HG03103 (cell line): Measurements from ENCODE around the gene ST3GAL5.

Experiments used
- ATAC-seq: cut with Tn5 transposase; IDR thresholded peaks from one replicate; pipeline ENCODE4 v1.9.1; 2021; ENCODE audit warnings: low read depth; ENCODE audit not compliant: unreplicated experiment

Gene ST3GAL5

GRCh38 chr2:85867556-85868292, 21.1 kb downstream of the ST3GAL5 start:
- ATAC-seq = no peak

DNA sequence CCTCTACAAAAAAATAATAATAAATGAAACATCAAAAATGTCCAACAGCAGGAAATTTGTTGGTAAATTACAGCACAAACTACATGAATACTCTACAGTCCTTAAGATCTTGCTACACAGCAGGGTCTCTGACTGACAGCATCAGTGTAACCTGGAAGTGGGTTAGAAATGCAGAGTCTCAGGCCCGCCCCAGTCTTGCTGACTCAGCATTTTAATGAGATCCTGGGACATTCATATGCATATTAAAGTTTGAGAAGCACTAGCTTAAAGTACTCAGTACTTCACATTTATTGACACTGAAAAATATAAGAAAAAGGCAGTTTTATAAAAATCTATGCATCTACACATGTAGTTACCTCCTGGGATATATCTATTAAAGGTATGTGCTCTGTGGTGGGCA, 21.7 kb downstream of the ST3GAL5 start:
- ATAC-seq = no peak

GRCh38 chr2:85866165-85866659, 22.6 kb downstream of the ST3GAL5 start:
- no peak for ATAC-seq

GRCh38 chr2:85865539-85866164, 23.1 kb downstream of the ST3GAL5 start:
- peak; percentile 51 for ATAC-seq

- ATAC-seq = no peak
Observed at GRCh38 chr2:85864654-85865053, 24.1 kb downstream of the ST3GAL5 start.

DNA sequence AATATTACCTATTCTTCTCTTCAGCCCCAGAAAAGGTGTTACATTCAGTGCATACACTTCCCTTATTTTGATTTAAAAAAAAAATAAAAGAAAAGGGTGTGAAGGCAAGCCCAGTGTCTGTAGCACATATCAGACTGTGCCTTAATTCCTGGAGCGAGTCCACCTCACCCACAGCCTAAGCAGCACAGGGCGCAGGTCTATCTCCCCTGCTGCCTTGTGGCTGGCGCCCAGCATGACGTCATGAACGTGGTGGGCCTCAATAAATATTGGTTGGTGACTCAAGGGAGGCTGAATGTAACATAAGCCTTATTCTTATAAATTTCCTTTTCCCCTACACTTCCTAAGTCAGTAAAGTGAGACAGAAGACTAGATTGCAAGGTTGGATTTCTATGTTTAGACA, 26.4 kb downstream of the ST3GAL5 start:
- ATAC-seq = no peak

DNA sequence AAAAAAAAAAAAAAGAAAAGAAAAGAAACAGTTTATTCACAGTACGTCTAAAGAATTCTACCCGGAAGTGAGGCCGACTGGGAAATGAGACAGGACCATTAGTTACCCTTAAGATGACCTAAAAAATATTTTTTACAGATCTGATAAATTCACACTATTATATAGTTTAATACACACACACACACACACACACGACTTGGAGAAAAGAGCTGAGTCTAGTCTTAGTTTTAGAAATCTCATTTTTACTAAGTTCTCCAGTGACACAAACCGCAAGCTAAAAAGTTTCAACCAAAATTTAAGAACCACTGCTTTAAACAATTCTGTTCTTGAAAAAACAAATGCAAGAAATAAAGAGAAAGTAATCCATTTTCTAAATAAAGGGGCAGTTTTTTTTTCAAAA, 27.1 kb downstream of the ST3GAL5 start:
- ATAC-seq = no peak

- no peak for ATAC-seq
Observed at GRCh38 chr2:85861180-85861579, 27.6 kb downstream of the ST3GAL5 start.

DNA sequence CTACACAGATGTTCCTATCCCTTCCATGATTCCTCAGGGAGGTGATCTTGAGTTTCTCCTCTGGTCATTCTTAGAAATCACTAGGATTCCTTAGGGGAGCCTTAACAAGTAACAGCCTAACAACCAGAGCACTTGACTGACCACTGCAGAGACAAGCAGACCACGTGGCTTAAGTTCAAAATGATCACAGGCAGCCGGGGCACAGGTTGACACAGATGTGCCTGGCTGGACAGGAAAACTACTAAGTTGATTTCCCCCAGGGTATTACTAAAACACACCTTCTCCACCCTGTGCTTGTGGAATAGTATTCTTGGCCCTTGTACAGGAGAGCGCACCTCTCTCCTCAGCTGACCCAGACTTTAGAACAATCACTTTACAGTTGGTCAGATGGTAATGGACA, 29.9 kb downstream of the ST3GAL5 start:
- no peak for ATAC-seq

- ATAC-seq = no peak
Observed at GRCh38 chr2:85854897-85855296, 33.9 kb downstream of the ST3GAL5 start.

DNA sequence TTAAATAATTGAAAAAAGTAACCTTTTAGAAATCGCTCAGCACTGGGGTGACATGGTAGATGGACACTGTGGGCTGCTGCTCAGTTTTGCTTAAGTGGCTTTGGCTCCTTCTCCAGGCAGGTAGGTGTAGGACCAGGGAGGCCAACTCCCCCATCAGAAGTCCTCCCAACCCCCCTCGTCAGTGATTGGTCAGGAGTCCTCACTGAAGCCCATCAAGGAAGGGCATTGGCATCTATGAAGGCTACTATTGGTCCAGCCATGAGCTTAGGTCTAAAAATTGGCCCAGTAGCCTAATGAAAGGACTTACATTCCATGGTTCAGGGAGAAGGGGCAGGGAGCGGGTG, 34.7 kb downstream of the ST3GAL5 start:
- ATAC-seq = no peak

DNA sequence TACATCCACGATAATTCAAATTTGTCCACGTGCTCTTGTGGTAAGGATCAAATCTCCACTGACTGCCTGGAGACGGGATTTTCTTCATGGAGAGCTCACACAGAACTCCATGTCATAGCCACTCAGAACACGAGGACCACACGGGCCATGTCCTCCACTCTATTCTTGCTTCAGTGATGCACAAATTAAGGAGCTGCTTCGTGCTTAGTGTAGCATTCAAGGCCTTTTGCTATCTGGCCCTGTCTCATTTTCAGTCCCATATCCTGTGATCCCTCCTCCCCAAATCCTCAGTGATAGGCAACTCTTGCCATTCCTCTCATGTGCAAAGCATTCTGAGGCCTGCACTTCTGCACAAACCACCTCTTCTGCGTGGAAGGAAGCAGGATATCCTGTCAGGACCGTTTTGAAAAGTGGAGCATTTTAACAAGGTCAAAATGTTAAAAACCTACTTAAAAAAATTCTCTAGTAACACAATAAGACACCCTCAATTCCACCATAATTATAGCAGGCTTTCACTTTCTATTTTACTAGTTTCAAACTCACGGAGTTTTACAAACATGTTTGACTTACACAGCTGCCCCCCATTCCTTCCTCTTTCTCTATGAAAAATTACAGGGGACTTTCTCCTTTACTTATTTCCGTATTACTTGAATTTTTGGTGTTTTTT, 35.2 kb downstream of the ST3GAL5 start:
- ATAC-seq = no peak

DNA sequence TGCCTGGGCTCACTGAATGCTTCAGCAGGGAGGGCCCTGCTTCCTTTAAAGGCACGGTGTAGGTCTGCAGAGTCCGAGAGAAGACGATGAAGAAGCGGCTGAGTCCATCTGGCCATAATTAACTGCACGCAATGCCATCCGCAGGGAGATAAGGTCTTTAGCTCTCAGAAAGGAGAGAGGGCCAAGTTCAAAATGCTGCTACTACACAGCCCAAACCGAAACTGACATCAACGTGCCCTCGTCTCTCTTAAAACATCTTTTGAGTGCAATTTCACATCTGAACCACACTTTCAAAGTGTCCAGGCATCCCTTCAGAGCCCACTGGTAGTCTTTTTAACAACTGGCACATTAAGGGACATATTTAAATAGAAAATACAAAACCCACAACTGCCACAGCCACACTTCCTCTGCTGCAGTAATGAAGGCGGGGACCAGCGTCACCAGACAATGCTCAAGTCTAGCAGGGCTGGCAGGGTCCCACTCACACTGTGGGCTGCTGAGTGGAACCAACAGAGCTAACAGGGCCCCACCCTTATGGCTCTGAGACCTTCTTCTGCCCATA, 35.8 kb downstream of the ST3GAL5 start:
- peak; percentile 42 for ATAC-seq

DNA sequence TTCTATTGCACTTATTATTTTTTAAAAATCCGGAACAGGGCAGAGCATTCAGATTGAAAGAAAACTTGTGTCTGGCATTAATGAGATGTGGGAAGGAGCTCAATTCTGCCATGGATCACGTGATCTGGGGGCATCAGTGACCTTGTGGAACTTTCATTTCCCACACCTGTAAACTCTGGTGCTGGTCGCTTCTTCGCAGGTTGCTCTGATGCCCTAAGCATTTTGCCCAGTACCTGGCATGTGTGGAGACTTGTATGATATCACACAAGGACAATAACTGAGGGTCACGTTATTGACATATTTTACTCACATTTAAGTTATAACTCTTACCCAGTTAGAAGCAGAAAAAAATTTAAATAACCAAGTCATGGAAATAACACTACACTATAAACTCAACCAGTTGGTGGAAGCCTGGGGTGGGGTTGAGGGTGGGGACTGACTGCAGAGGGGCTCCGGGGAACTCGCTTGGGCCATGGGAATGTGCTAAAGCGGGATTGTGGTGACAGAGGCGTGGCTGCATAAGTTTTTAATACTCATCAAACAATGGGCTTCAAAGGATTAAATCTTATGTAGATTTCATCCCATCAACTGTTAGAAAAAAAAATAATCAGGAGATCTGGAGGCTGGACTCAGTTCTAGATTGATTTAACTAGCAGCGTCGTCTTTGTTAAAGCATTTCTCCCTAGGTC, 36.5 kb downstream of the ST3GAL5 start:
- no peak for ATAC-seq

- no peak for ATAC-seq
Observed at GRCh38 chr2:85851253-85852151, 37.3 kb downstream of the ST3GAL5 start.

DNA sequence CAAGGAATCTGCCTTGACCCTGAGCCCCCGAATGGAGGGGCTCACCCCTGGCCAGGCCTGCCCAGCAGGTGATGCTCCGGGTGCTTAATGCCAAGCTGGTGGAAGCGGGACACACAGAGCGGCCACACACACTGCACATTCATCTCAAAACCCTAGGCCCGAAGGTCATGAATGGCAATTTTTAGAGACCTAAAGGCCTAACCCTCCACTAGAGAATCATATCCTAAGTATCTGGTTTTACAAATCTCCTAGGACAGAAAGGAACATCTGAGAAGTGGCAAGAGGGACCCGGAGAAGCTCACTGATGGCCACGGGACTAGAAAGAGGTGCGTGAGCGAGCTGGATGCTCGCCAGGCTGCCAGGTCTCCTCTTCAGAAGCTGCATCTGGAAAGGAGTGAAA, 38.3 kb downstream of the ST3GAL5 start:
- no peak for ATAC-seq

DNA sequence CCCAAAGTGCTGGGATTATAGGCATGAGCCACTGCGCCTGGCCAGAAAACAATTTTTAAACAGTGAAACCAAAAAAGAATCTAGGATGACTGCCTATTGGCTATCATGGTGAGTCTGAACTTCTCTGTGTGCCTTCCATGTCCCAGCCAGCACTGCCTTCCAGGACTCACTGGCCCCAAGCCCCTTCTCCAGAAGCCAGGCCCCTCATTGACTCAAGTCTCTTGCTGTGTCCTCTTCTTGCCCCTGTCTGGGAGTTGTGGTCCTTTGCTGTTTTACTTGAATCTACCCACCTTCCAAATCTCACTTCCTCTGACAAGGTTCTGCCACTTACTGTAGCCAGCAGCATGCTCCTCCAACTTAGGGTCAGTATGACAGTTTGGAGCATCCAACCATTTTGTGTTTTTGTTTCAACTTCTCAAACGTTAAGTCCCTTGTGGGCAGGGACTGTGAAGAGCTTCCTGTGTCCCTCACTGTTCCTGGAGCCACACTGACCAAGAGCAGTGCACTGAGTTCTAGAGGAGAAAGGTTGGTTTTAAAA, 41.7 kb downstream of the ST3GAL5 start:
- ATAC-seq = no peak

DNA sequence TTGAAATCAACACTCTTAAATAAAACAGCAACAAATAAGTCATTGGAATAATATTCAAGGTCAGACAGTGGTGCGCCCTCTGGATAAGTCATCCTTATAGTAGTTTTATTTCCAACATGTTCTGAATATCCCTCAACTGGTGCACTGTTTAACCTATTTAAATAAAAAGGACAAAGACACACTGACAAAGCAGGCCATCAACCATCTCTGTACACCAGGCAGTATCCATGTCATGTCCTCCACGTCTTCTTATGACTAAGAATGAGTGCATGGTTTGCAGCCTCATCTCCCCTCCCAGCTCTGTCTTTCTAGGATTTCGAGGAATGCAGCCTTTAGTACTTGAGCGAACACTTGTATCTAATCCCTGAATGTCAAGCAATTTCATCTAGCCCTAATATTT, 42.4 kb downstream of the ST3GAL5 start:
- ATAC-seq = no peak

GRCh38 chr2:85844486-85844885, 44.3 kb downstream of the ST3GAL5 start:
- no peak for ATAC-seq

DNA sequence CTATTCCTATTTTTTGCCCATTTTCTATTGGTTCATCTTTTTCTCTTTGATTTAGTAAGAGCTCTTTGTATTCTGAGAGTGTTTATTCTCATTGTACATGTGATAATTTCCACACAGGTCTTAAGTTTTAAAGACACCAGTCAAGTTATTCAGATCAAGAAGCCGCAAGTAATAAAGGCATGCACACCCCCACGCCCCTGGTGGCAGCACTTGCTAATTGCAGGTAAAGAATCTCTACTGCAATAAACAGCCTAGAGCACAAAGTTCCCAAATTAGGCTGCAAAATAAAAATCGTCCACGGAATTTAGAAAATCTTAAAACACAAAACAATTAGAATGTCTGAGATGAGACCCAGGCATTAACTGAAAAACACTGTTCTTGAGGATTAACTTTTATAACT, 45.2 kb downstream of the ST3GAL5 start:
- no peak for ATAC-seq
